Measurements from ENCODE around the gene COMT. TPM values are rescaled to one million over a fixed set of nuclear protein-coding genes. Genes with fewer than 3 reads are reported as not detected.

COMT gene
- total and polyA plus RNA-seq, 2 of the 4 experiments (the other 2 are of a cell fraction), result 202 to 347 TPM

DNA sequence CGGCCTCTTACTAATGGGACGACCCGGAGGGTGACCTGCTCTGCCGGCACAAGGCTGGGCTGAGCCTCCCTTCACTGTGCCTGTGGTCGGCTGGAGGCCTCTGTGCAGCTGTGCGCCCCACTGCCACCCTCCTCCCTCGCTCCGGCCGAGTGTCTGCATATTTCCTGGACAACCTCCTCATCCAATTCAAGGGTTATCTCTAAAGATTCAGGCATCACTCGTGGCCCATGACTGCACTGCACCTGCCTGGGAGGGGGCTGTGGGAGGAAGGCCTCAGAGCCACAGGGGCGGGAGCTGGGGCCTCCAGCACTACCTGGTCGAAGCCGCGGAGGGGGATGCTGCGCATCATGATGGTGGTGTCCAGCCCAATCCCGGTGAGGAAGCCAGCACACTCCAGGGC lies 43.8 kb upstream of the COMT start:
- Histone ChIP-seq H3K36me3 (ENCODE audit: control insufficient read depth, insufficient read depth, low read length) (peaks cover 20% of the 10 kb centered on the region), H3K9me1 (ENCODE audit: insufficient read depth, low read length) (0 out of 2 replicates have a peak, but pooled peaks cover 5% of the 10 kb centered on the region), H3K4me3 (ENCODE audit: insufficient read depth, low read depth, low read length) (no peak overlapping the region), H3K4me1 (ENCODE audit: control insufficient read depth, insufficient read depth, low read length) (peaks cover 6% of the 10 kb centered on the region), H2AFZ (replicated peaks; ENCODE audit: low read length, poor library complexity) (no peak overlapping the region), H4K8ac (ENCODE audit: low read depth in 2 of 2, low read length in 2 of 2) (no peak overlapping the region), H2AK5ac (ENCODE audit: low read depth, low read length) (no peak overlapping the region), H2BK120ac (ENCODE audit: low read depth, low read length) (no peak overlapping the region), H2BK5ac (ENCODE audit: low read depth, low read length, poor library complexity, severe bottlenecking) (no peak overlapping the region), H4K20me1 (ENCODE audit: insufficient read depth, low read length) (no peaks in the 10 kb centered on the region), H2BK15ac (ENCODE audit: low read depth, low read length) (no peak overlapping the region), H2AK9ac (replicated peaks; ENCODE audit: low read depth, low read length, poor library complexity) (no peak overlapping the region), H4K5ac (ENCODE audit: low read depth, low read length) (no peak overlapping the region), H3K27ac (ENCODE audit: insufficient read depth, low read length) (no peak overlapping the region), H3K23ac (ENCODE audit: low read depth, low read length) (no peak overlapping the region), H3K79me1 (ENCODE audit: low read depth in 1 of 2, low read length in 2 of 2) (peaks cover 0 to 9% of the 10 kb centered on the region in 2 experiments; a peak in 1 of 4 replicates), H3K9ac (ENCODE audit: low read depth, low read length) (no peak overlapping the region), H3K56ac (ENCODE audit: extremely low read depth, insufficient read depth, low read length) (no peak overlapping the region), H3K27me3 (ENCODE audit: control insufficient read depth, insufficient read depth, low read length) (no peaks in the 10 kb centered on the region), H3K14ac (replicated peaks; ENCODE audit: low read depth, low read length) (no peak overlapping the region), H3K9me3 (ENCODE audit: control insufficient read depth, insufficient read depth, low read length) (no peaks in the 10 kb centered on the region), H4K91ac (ENCODE audit: insufficient read depth, low read depth, low read length) (no peak overlapping the region), H2BK20ac (ENCODE audit: low read depth, low read length) (no peak overlapping the region), H3K4ac (ENCODE audit: low read depth, low read length) (no peak overlapping the region), H3K18ac (ENCODE audit: low read depth, low read length) (no peak overlapping the region), H3K4me2 (ENCODE audit: low read depth, low read length) (no peak overlapping the region)
- no TSS peak for BruUV-seq (replicated peaks)
- WGBS, 2 experiments (ENCODE audit: extremely low coverage in 2 of 2, insufficient read length in 1 of 2), result 93% methylated on average over 3 of the region's 16 CpGs; no CpG with 5 or more reads in 1 of the 2 experiments
- ChIA-PET CTCF (no interaction called here), POLR2A (ENCODE audit: unreplicated experiment) (interaction anchor here (0.6 kb wide), 1 partner anchor 167 kb away, joined by 4 read pairs; no protein-coding TSS in a partner anchor)
- ATAC-seq (ENCODE audit: low read depth) (no peak), DNase-seq (no peak)
- in situ Hi-C loops (cut with MboI; ENCODE audit: low sequenced_read_pairs), result no loop called here
- intact Hi-C loops (cut with micrococcal nuclease), result no loop called here
- dilution Hi-C loops (cut with HindIII; ENCODE audit: low sequenced_read_pairs, unreplicated experiment), result no loop called here
- TF ChIP-seq MXI1 (IDR thresholded peaks at IDR 0.05; ENCODE audit: borderline replicate concordance, low read depth, low read length) (no peak), BHLHE40 (IDR thresholded peaks at IDR 0.05; ENCODE audit: low read depth, low read length) (no peak), ELK1 (IDR thresholded peaks at IDR 0.05; ENCODE audit: borderline replicate concordance, low read depth, low read length) (no peak), CEBPB (IDR thresholded peaks at IDR 0.05; ENCODE audit: low read depth, low read length) (no peak), RCOR1 (IDR thresholded peaks at IDR 0.05; ENCODE audit: insufficient replicate concordance, low read length) (no peak), CHD1 (IDR thresholded peaks at IDR 0.05; ENCODE audit: low read depth, low read length) (no peak), MAFK (IDR thresholded peaks at IDR 0.05; ENCODE audit: low read depth, low read length) (no peak), SMC3 (IDR thresholded peaks at IDR 0.05; ENCODE audit: low read depth, low read length) (no peak), USF2 (IDR thresholded peaks at IDR 0.05; ENCODE audit: low read depth, low read length) (no peak), POLR2A (IDR thresholded peaks at IDR 0.05; ENCODE audit: low read depth, low read length) (no peak)
